ENCODE results near the gene RFPL3.
"Not testable (repeated sequence)": the region's sequence is repeated elsewhere in the genome, so short reads cannot be mapped to it uniquely, and the experiment has no call there.

Gene RFPL3

DNA sequence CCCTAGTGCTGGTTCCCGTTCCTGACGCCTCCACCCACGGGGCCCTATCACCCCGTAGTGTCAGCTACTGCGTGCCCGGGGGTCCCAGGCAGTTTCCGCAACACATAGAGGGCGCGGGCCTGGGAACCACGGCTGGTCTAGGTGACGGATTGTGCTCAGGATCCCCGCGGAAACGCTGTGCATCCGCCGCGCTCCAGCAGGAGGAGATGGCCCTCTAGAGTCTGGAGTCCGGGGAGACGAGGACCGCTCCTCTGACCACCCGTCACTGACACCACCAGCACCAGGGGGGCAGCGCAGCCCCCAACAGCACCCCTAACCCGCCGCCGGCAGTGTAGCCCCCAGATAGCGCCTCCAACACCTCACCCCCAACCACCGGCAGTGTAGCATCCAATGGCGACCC is 4.4 kb upstream of the RFPL3 start:
- no peak for DNase-seq (ENCODE audit: low read depth in 2 of 2)

GRCh38 chr22:32353840-32354239 is 3.8 kb upstream of the RFPL3 start:
- no peak for DNase-seq (ENCODE audit: low read depth in 2 of 2)

DNA sequence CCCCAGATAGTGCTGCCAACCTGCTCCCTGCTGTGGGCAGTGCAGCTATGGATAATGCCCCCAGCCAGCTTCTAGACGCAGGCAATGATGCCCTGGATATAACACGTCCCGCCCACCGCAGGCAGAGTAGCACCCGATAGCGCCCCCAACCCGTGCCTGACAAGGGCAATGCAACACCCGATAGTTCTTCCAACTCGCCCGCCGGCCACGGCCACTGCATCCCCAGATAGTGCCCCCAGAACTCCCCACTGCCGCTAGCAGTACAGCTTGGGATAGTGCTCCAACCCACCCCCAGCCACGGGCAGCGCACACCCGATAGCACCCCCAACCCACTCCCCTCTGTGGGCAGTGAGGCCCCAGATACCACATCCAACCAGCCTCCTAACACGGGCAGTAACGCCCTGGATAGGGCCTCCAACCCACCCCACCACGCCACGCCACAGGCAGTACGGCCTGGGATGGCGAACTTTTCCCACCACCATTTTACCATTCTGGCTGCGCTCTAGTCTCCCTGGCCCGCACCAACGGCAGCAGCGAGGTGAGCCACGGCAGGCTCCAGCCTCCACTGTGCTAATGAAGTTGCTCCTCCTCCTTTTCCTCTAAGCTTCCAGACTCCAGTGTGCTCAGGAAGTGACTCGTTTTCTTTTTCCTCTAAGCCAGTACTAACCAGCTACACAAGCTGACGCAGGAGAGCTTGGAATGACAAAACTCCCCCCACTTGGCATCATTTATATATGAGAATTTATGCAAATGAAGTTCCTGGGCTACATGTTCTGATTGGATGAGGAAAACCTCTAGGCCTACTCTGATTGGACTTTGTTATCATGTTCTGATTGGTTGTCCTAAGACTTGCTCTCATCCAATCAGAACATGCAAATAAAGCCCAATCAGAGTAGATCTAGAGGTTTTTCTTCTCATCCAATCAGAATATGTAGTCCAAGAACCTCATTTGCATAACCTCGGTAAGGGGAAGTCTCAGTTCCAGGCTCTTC is 3.0 kb upstream of the RFPL3 start:
- peak; percentile 9 to 10 for DNase-seq (ENCODE audit: low read depth in 2 of 2)

- DNase-seq (ENCODE audit: low read depth in 2 of 2), result no peak
Observed at GRCh38 chr22:32355760-32356159, 1.9 kb upstream of the RFPL3 start.

DNA sequence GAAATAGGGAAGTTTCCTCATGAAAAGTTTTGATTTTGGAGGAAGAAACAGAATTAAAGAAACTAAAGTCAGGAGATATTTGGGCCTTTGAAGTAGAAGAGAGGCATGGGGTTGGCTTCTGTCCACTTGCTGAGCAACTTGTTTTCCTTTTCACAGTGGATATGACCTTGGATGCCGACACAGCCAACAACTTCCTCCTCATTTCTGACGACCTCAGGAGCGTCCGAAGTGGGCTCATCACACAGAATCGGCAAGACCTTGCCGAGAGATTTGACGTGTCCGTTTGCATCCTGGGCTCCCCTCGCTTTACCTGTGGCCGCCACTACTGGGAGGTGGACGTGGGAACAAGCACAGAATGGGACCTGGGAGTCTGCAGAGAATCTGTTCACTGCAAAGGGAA is 2.4 kb downstream of the RFPL3 start:
- DNase-seq (ENCODE audit: low read depth in 2 of 2), result not testable (repeated sequence)

- no peak for DNase-seq (ENCODE audit: low read depth in 2 of 2)
Observed at GRCh38 chr22:32361257-32361656, 3.6 kb downstream of the RFPL3 start.

GRCh38 chr22:32364210-32364609 is 6.5 kb downstream of the RFPL3 start:
- no peak for DNase-seq (ENCODE audit: low read depth in 2 of 2)

- no peak for DNase-seq (ENCODE audit: low read depth in 2 of 2)
Observed at GRCh38 chr22:32375678-32376450, 18.2 kb downstream of the RFPL3 start.

GRCh38 chr22:32376681-32377080 is 19.0 kb downstream of the RFPL3 start:
- no peak for DNase-seq (ENCODE audit: low read depth in 2 of 2)

- DNase-seq (ENCODE audit: low read depth in 2 of 2), result no peak
Observed at GRCh38 chr22:32378707-32379272, 21.1 kb downstream of the RFPL3 start.

DNA sequence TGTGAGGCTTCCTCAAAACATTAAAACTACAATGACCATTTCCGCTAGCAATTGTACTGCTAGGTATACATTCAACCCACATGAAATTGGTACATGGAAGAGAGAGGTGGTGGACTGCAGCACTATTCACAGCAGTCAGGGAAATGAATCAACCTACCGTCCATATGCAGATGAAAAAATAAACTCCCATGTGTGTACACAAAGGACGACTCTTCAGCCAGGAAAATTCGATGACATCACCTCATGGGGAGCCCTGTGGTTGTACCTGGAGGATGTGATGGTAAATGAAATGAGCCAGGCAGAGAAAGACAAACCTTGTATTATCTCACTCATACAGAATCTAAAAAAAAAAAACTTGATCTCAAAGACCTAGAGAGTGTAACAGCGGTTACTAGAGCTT is 23.3 kb downstream of the RFPL3 start:
- DNase-seq (ENCODE audit: low read depth in 2 of 2), result no peak

- DNase-seq (ENCODE audit: low read depth in 2 of 2), result no peak
Observed at GRCh38 chr22:32385681-32386080, 28.0 kb downstream of the RFPL3 start.

- DNase-seq (ENCODE audit: low read depth in 2 of 2), result no peak
Observed at GRCh38 chr22:32389685-32390084, 32.0 kb downstream of the RFPL3 start.

GRCh38 chr22:32395107-32395506 is 37.4 kb downstream of the RFPL3 start:
- DNase-seq (ENCODE audit: low read depth in 2 of 2), result no peak

- DNase-seq (ENCODE audit: low read depth in 2 of 2), result no peak
Observed at GRCh38 chr22:32396255-32396654, 38.6 kb downstream of the RFPL3 start.

DNA sequence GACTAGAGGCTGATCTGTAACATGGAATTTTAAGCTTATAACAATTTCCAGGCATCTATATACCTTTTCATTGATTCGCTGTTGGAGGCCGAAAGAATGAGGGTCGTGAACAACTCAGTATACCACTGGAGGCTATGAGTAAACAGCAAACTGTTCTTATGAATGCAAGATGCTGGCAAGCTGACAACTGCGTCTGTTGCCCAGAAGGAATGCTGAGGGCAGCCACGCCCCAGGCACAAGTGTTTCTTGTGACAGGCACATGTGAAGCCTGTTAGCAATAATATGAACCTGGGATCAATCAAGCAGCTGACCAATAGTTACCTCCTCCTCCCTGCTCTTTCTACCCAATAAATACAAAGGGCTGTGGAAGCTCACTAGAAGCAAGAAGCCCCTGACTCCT is 39.1 kb downstream of the RFPL3 start:
- DNase-seq (ENCODE audit: low read depth in 2 of 2), result no peak

- DNase-seq (ENCODE audit: low read depth in 2 of 2), result no peak
Observed at GRCh38 chr22:32401486-32401885, 43.8 kb downstream of the RFPL3 start.

- DNase-seq (ENCODE audit: low read depth in 2 of 2), result no peak
Observed at GRCh38 chr22:32404021-32404420, 46.4 kb downstream of the RFPL3 start.

GRCh38 chr22:32407312-32407711 is 49.6 kb downstream of the RFPL3 start:
- DNase-seq (ENCODE audit: low read depth in 2 of 2), result no peak

DNA sequence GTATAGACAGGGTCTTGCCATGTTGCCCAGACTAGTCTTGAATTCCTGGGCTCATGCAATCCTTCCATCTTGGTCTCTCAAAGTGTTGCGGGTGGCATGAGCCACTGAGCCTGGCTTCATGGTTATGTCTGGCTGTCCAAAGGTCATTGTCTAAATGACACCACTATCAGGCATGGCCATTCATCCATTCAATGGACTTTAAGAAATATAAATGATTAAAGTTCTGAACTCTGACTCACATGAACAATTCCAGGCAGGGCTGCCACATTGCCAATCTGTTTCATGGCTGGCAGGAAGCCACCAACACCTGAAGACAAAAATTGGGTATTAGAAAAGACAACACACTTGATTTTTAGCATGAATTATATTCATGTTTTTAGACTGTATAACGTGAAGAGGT is 50.3 kb downstream of the RFPL3 start:
- no peak for DNase-seq (ENCODE audit: low read depth in 2 of 2)

- no peak for DNase-seq (ENCODE audit: low read depth in 2 of 2)
Observed at GRCh38 chr22:32409977-32410376, 52.3 kb downstream of the RFPL3 start.

GRCh38 chr22:32410459-32410858 is 52.8 kb downstream of the RFPL3 start:
- no peak for DNase-seq (ENCODE audit: low read depth in 2 of 2)

Measured in fibroblast of skin of left biceps (primary cell).